Naive B cell (primary cell): ENCODE measurements around the gene SERF1B. TPM values are rescaled to one million over a fixed set of nuclear protein-coding genes. Genes with fewer than 3 reads are reported as not detected.

Experiments used
- polyA plus RNA-seq, 6 donors: library from polyadenylated mRNA; unstranded; fragments of 300-500 nt; fragmentation: Illumina TruSeq; gene quantifications; one replicate each; pipeline ENCODE4 v1.2.3, GENCODE V29; 2021; ENCODE audit warnings: low read depth in 6 of 6

SERF1B gene
- polyA plus RNA-seq, 6 donors from 2014 or later = 40.3 to 67.4 (median 54.7) TPM

Other genes starting within 250 kb of the SERF1B start
- gene SMN2, start 24.4 kb downstream of the SERF1B start, polyA plus RNA-seq = 10 to 100 TPM; 32.3 to 83.2 (median 53.7) TPM